ENCODE results near the gene UBAP1.
A peak's percentile ranks its signal among the peaks of the same experiment; 100 is the strongest.

Gene UBAP1

GRCh38 chr9:34157898-34158297 is 20.9 kb upstream of the UBAP1 start:
- H3K14ac ChIP-seq (ENCODE audit: low read length) = peak overlapping the region; percentile 32

GRCh38 chr9:34158362-34158869 is 20.4 kb upstream of the UBAP1 start:
- Histone ChIP-seq H3K27me3 (ENCODE audit: insufficient read depth, low read length) (no peaks in the 10 kb centered on the region), H3K4ac (ENCODE audit: low read depth, low read length) (no peak overlapping the region), H2AFZ (ENCODE audit: insufficient read depth, low read length, poor library complexity) (no peak overlapping the region), H4K91ac (ENCODE audit: low read depth, low read length) (no peak overlapping the region), H3K79me2 (ENCODE audit: control insufficient read depth, insufficient read depth, low read length, poor library complexity) (no peaks in the 10 kb centered on the region), H4K8ac (ENCODE audit: low read depth, low read length) (no peak overlapping the region), H3K23ac (ENCODE audit: low read length) (no peak overlapping the region), H3K36me3 (ENCODE audit: control insufficient read depth in 1 of 2, insufficient read depth in 2 of 2, low read length in 2 of 2) (no peaks in the 10 kb centered on the region), H3K14ac (ENCODE audit: low read length) (no peak overlapping the region), H3K4me2 (ENCODE audit: low read length) (no peak overlapping the region), H2BK120ac (ENCODE audit: insufficient read depth, low read length, poor library complexity) (no peak overlapping the region), H3K9me3 (ENCODE audit: insufficient read depth, low read depth, low read length) (no peaks in the 10 kb centered on the region), H3K4me3 (ENCODE audit: low read depth, low read length) (no peak overlapping the region), H3K9ac (ENCODE audit: low read length) (no peak overlapping the region), H3K4me1 (ENCODE audit: control insufficient read depth in 1 of 2, insufficient read depth in 2 of 2, low read length in 2 of 2) (peaks cover 3 to 5% of the 10 kb centered on the region in 2 experiments), H2BK12ac (ENCODE audit: low read length) (no peak overlapping the region), H4K12ac (ENCODE audit: low read depth, low read length) (no peak overlapping the region), H2AK5ac (ENCODE audit: low read length) (no peak overlapping the region), H3K27ac (ENCODE audit: low read depth, low read length) (peak overlapping the region; percentile 59), H3K79me1 (ENCODE audit: low read length) (peaks cover 5% of the 10 kb centered on the region), H2BK5ac (ENCODE audit: low read depth, low read length, poor library complexity) (no peak overlapping the region), H3K18ac (ENCODE audit: low read length) (no peak overlapping the region)
- no CpG with 5 or more reads among the region's 6 CpGs for WGBS (ENCODE audit: extremely low coverage, insufficient coverage, insufficient read length)
- peak in 1 of 2 donors; percentile 25 for DNase-seq

More at GRCh38 chr9:34157898-34158297, 20.9 kb upstream of the UBAP1 start:
- no peak overlapping the region for H4K12ac ChIP-seq (ENCODE audit: low read depth, low read length)
- H4K8ac ChIP-seq (ENCODE audit: low read depth, low read length) = no peak overlapping the region
- no peaks in the 10 kb centered on the region for H3K79me2 ChIP-seq (ENCODE audit: control insufficient read depth, insufficient read depth, low read length, poor library complexity)
- peaks cover 3 to 5% of the 10 kb centered on the region in 2 experiments for H3K4me1 ChIP-seq (ENCODE audit: control insufficient read depth in 1 of 2, insufficient read depth in 2 of 2, low read length in 2 of 2)
- no CpG with 5 or more reads among the region's 2 CpGs for WGBS (ENCODE audit: extremely low coverage, insufficient coverage, insufficient read length)
- H3K4me2 ChIP-seq (ENCODE audit: low read length) = no peak overlapping the region
- H3K27ac ChIP-seq (ENCODE audit: low read depth, low read length) = peak overlapping the region; percentile 59
- H2AK5ac ChIP-seq (ENCODE audit: low read length) = no peak overlapping the region
- H3K79me1 ChIP-seq (ENCODE audit: low read length) = peaks cover 5% of the 10 kb centered on the region
- DNase-seq = no peak
- H4K91ac ChIP-seq (ENCODE audit: low read depth, low read length) = peak overlapping the region; percentile 73
- peak overlapping the region; percentile 44 for H3K4ac ChIP-seq (ENCODE audit: low read depth, low read length)
- H3K4me3 ChIP-seq (ENCODE audit: low read depth, low read length) = no peak overlapping the region
- no peak overlapping the region for H3K23ac ChIP-seq (ENCODE audit: low read length)
- no peaks in the 10 kb centered on the region for H3K27me3 ChIP-seq (ENCODE audit: insufficient read depth, low read length)
- H3K36me3 ChIP-seq (ENCODE audit: control insufficient read depth in 1 of 2, insufficient read depth in 2 of 2, low read length in 2 of 2) = no peaks in the 10 kb centered on the region
- H3K9me3 ChIP-seq (ENCODE audit: insufficient read depth, low read depth, low read length) = no peaks in the 10 kb centered on the region
- H3K9ac ChIP-seq (ENCODE audit: low read length) = no peak overlapping the region
- peak overlapping the region; percentile 53 for H2BK5ac ChIP-seq (ENCODE audit: low read depth, low read length, poor library complexity)
- H2BK12ac ChIP-seq (ENCODE audit: low read length) = peak overlapping the region; percentile 59
- H2BK120ac ChIP-seq (ENCODE audit: insufficient read depth, low read length, poor library complexity) = peak overlapping the region; percentile 73
- H3K18ac ChIP-seq (ENCODE audit: low read length) = no peak overlapping the region
- H2AFZ ChIP-seq (ENCODE audit: insufficient read depth, low read length, poor library complexity) = no peak overlapping the region

DNA sequence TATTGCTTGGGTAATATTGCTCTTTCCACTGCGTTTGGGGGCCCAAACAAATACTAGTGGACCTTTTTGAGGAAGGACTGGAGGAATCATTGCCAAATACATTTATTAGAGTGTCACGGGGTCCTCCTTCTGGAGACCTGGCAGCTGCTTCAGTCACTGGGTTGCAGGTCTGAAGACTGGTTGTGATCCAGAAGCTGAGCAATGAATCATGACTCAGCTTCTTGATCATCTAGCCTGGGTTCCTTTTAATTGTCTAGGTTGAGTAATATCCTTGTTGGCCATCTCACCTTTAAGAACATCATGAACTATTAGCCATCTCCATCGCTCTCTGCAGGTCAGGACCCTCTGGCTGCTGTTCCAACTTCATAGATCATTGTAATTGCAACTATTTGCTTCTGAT is 15.4 kb upstream of the UBAP1 start:
- Histone ChIP-seq H3K4ac (ENCODE audit: low read depth, low read length) (no peak overlapping the region), H3K9me3 (ENCODE audit: insufficient read depth, low read depth, low read length) (no peaks in the 10 kb centered on the region), H3K9ac (ENCODE audit: low read length) (no peak overlapping the region), H3K23ac (ENCODE audit: low read length) (no peak overlapping the region), H3K79me2 (ENCODE audit: control insufficient read depth, insufficient read depth, low read length, poor library complexity) (no peaks in the 10 kb centered on the region), H3K4me1 (ENCODE audit: control insufficient read depth in 1 of 2, insufficient read depth in 2 of 2, low read length in 2 of 2) (peaks cover 0 to 3% of the 10 kb centered on the region in 2 experiments), H3K27me3 (ENCODE audit: insufficient read depth, low read length) (no peaks in the 10 kb centered on the region), H3K79me1 (ENCODE audit: low read length) (peaks cover 2% of the 10 kb centered on the region), H3K4me2 (ENCODE audit: low read length) (no peak overlapping the region), H3K18ac (ENCODE audit: low read length) (no peak overlapping the region), H4K8ac (ENCODE audit: low read depth, low read length) (no peak overlapping the region), H2AK5ac (ENCODE audit: low read length) (no peak overlapping the region), H2BK120ac (ENCODE audit: insufficient read depth, low read length, poor library complexity) (no peak overlapping the region), H2BK5ac (ENCODE audit: low read depth, low read length, poor library complexity) (no peak overlapping the region), H3K27ac (ENCODE audit: low read depth, low read length) (no peak overlapping the region), H2BK12ac (ENCODE audit: low read length) (no peak overlapping the region), H2AFZ (ENCODE audit: insufficient read depth, low read length, poor library complexity) (no peak overlapping the region), H4K12ac (ENCODE audit: low read depth, low read length) (no peak overlapping the region), H4K91ac (ENCODE audit: low read depth, low read length) (no peak overlapping the region), H3K14ac (ENCODE audit: low read length) (no peak overlapping the region), H3K4me3 (ENCODE audit: low read depth, low read length) (no peak overlapping the region), H3K36me3 (ENCODE audit: control insufficient read depth in 1 of 2, insufficient read depth in 2 of 2, low read length in 2 of 2) (no peaks in the 10 kb centered on the region)
- DNase-seq = no peak
- no CpG with 5 or more reads among the region's 3 CpGs for WGBS (ENCODE audit: extremely low coverage, insufficient coverage, insufficient read length)

DNA sequence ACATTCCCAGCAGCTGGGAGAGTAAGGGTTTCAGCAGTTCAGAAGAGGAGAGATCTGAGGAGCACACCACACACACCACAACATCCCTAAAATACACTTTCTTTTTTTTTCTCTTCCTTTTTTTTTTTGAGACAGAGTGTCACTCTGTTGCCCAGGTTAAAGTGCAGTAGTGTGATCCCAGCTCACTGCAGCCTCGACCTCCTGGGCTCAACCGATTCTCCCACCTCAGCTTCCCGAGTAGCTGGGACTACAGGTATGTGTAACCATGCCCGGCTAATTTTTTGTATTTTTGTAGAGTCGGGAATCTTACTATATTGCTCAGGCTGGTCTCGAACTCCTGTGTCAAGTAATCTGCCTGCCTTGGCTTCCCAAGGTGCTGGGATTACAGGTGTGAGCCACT is 9.7 kb upstream of the UBAP1 start:
- DNase-seq = no peak
- H3K79me1 ChIP-seq (ENCODE audit: low read length) = no peaks in the 10 kb centered on the region

More for the DNA sequence above, 9.7 kb upstream of the UBAP1 start:
- Histone ChIP-seq H3K79me2 (ENCODE audit: control insufficient read depth, insufficient read depth, low read length, poor library complexity) (no peaks in the 10 kb centered on the region), H3K9me3 (ENCODE audit: insufficient read depth, low read depth, low read length) (no peaks in the 10 kb centered on the region), H4K91ac (ENCODE audit: low read depth, low read length) (no peak overlapping the region), H2BK5ac (ENCODE audit: low read depth, low read length, poor library complexity) (no peak overlapping the region), H4K12ac (ENCODE audit: low read depth, low read length) (no peak overlapping the region), H3K4me2 (ENCODE audit: low read length) (no peak overlapping the region), H3K27me3 (ENCODE audit: insufficient read depth, low read length) (no peaks in the 10 kb centered on the region), H2AK5ac (ENCODE audit: low read length) (no peak overlapping the region), H3K4me1 (ENCODE audit: control insufficient read depth in 1 of 2, insufficient read depth in 2 of 2, low read length in 2 of 2) (no peaks in the 10 kb centered on the region), H3K18ac (ENCODE audit: low read length) (no peak overlapping the region), H2AFZ (ENCODE audit: insufficient read depth, low read length, poor library complexity) (no peak overlapping the region), H3K23ac (ENCODE audit: low read length) (no peak overlapping the region), H2BK120ac (ENCODE audit: insufficient read depth, low read length, poor library complexity) (no peak overlapping the region), H3K36me3 (ENCODE audit: control insufficient read depth in 1 of 2, insufficient read depth in 2 of 2, low read length in 2 of 2) (no peaks in the 10 kb centered on the region), H3K4me3 (ENCODE audit: low read depth, low read length) (no peak overlapping the region), H3K9ac (ENCODE audit: low read length) (no peak overlapping the region), H3K27ac (ENCODE audit: low read depth, low read length) (no peak overlapping the region), H2BK12ac (ENCODE audit: low read length) (no peak overlapping the region), H3K4ac (ENCODE audit: low read depth, low read length) (no peak overlapping the region), H4K8ac (ENCODE audit: low read depth, low read length) (no peak overlapping the region), H3K14ac (ENCODE audit: low read length) (no peak overlapping the region)
- WGBS (ENCODE audit: extremely low coverage, insufficient coverage, insufficient read length) = no CpG with 5 or more reads among the region's 6 CpGs
